Neural cell (in vitro differentiated cells): Measurements from ENCODE around the gene CCNH. TPM values are rescaled to one million over a fixed set of nuclear protein-coding genes. Genes with fewer than 3 reads are reported as not detected.

Experiments used
- H2AFZ ChIP-seq: fragments of 200-600, 300-800 bp; sonication (generic), shearing (Covaris generic); 2 replicates; pipeline ENCODE4 v1.6.0; 2014; ENCODE audit warnings: low read depth, mild to moderate bottlenecking, antibody characterized with exemption, low read length, moderate library complexity
- H3F3A ChIP-seq: fragments of 200-600 bp; shearing (Covaris generic); 2 replicates; pipeline ENCODE4 v1.6.1; 2016; ENCODE audit warnings: mild to moderate bottlenecking, moderate library complexity, mixed read lengths, antibody characterized with exemption, low read length; ENCODE audit not compliant: insufficient read depth, poor library complexity, severe bottlenecking
- H3K27ac ChIP-seq: fragments of 200-600, 300-800 bp; sonication (generic), shearing (Covaris generic); 2 replicates; pipeline ENCODE4 v1.5.1; 2014; ENCODE audit warnings: mild to moderate bottlenecking, low read length, moderate library complexity
- H3K27me3 ChIP-seq: fragments of 300-800, 200-600 bp; sonication (generic), shearing (Covaris generic); 2 replicates; pipeline ENCODE4 v1.6.0; 2014; ENCODE audit warnings: mild to moderate bottlenecking, low read depth, low read length, moderate library complexity; ENCODE audit not compliant: insufficient read depth
- H3K36me3 ChIP-seq: fragments of 300-800, 200-600 bp; sonication (generic), shearing (Covaris generic); 2 replicates; pipeline ENCODE4 v1.5.1; 2014; ENCODE audit warnings: mild to moderate bottlenecking, antibody characterized with exemption, low read length, moderate library complexity; ENCODE audit not compliant: insufficient read depth
- H3K4me2 ChIP-seq: fragments of 300-800, 200-600 bp; sonication (generic), shearing (Covaris generic); 2 replicates; pipeline ENCODE4 v1.6.0; 2014; ENCODE audit warnings: mild to moderate bottlenecking, low read length
- H3K4me3 ChIP-seq: fragments of 300-800, 200-600 bp; sonication (generic), shearing (Covaris generic); 2 replicates; pipeline ENCODE4 v1.5.1; 2014; ENCODE audit warnings: mild to moderate bottlenecking, low read length, moderate library complexity
- H3K79me2 ChIP-seq: fragments of 200-600 bp; shearing (Covaris generic); replicated peaks from 2 replicates; pipeline ENCODE4 v1.6.0; 2014; ENCODE audit warnings: mild to moderate bottlenecking, low read length, moderate library complexity; ENCODE audit not compliant: insufficient read depth
- H3K9ac ChIP-seq: fragments of 300-800, 200-600 bp; sonication (generic), shearing (Covaris generic); 2 replicates; pipeline ENCODE4 v1.6.1; 2016; ENCODE audit warnings: mild to moderate bottlenecking, low read length, mixed read lengths
- H3K9me2 ChIP-seq: fragments of 200-600 bp; shearing (Covaris generic); 2 replicates; pipeline ENCODE4 v1.6.1; 2016; ENCODE audit warnings: mild to moderate bottlenecking, low read length, mixed read lengths; ENCODE audit not compliant: insufficient read depth
- H3K9me3 ChIP-seq: fragments of 200-600, 300-800 bp; sonication (generic), shearing (Covaris generic); 2 replicates; pipeline ENCODE4 v1.6.1; 2016; ENCODE audit warnings: mild to moderate bottlenecking, mixed run types, low read length, moderate library complexity, mixed read lengths
- H4K20me1 ChIP-seq: fragments of 200-600 bp; shearing (Covaris generic); 2 replicates; pipeline ENCODE4 v1.6.1; 2016; ENCODE audit warnings: mild to moderate bottlenecking, mixed run types; ENCODE audit not compliant: insufficient read depth
- EP300 ChIP-seq: fragments of 450-650 bp; conservative IDR thresholded peaks from 2 replicates; pipeline ENCODE4 v1.6.1; 2014; ENCODE audit warnings: antibody characterized with exemption, mild to moderate bottlenecking, moderate library complexity; ENCODE audit not compliant: poor library complexity, severe bottlenecking
- EZH2 ChIP-seq: fragments of 200-600, 300-800 bp; shearing (Covaris generic), sonication (generic); IDR thresholded peaks from 2 replicates; pipeline ENCODE4 v1.6.1; 2014; ENCODE audit warnings: antibody characterized with exemption, low read length, borderline replicate concordance, mild to moderate bottlenecking; ENCODE audit not compliant: insufficient read depth, poor library complexity, severe bottlenecking
- MXI1 ChIP-seq: fragments of 450-650 bp; conservative IDR thresholded peaks from 2 replicates; pipeline ENCODE4 v1.6.1; 2014; ENCODE audit warnings: antibody characterized with exemption, mild to moderate bottlenecking; ENCODE audit not compliant: poor library complexity, severe bottlenecking
- POLR2AphosphoS5 ChIP-seq: IDR thresholded peaks from 2 replicates; pipeline ENCODE4 v1.6.1; 2012
- RAD21 ChIP-seq: fragments of 450-650 bp; conservative IDR thresholded peaks from 2 replicates; pipeline ENCODE4 v1.6.1; 2014; ENCODE audit warnings: antibody characterized with exemption, mild to moderate bottlenecking, moderate library complexity
- SMC3 ChIP-seq: fragments of 450-650 bp; conservative IDR thresholded peaks from 2 replicates; pipeline ENCODE4 v1.6.1; 2014; ENCODE audit warnings: antibody characterized with exemption, mild to moderate bottlenecking, moderate library complexity; ENCODE audit not compliant: poor library complexity
- TAF1 ChIP-seq: IDR thresholded peaks from 2 replicates; pipeline ENCODE4 v1.6.1; 2012; ENCODE audit warnings: low read depth
- polyA plus RNA-seq: library from polyadenylated mRNA; depleted of rRNA; stranded (reverse); fragments of >200 nt; gene quantifications from 2 replicates; pipeline ENCODE4 v1.2.3, GENCODE V29; 2014
- TF ChIP-seq, protein P1 (sequence below): IDR thresholded peaks from 2 replicates; pipeline ENCODE4 v1.6.1; 2012; ENCODE audit warnings: borderline replicate concordance
- TF ChIP-seq, protein P2 (sequence below): fragments of 450-650 bp; IDR thresholded peaks from 2 replicates; pipeline ENCODE4 v1.5.1; 2014; ENCODE audit warnings: antibody characterized with exemption, mild to moderate bottlenecking, moderate library complexity; ENCODE audit not compliant: poor library complexity, severe bottlenecking

Gene CCNH
- polyA plus RNA-seq, 1 donor from 2014 or later: 127 TPM

DNA sequence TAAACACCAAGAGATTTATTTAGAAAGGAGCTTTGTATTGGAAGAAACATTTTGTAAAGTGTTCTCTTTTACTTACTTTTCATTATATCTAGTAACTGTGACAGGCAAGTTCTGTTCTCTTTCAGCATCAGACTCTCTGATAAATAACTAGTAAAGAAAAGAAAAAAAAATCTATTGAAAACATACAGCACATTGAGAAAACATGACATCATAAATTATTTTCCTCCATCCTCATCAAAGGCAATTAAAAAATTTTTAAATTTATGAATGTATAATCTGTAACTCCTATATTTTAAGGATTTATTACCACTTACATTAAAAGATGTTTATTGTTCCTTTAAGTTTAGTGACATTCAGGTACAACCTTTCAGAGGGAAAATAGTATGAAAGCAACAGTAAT is 11.1 kb downstream of the CCNH start:
- no peak overlapping the region for H3K27ac ChIP-seq
- TF ChIP-seq TAF1 (no peak), SMC3 (no peak), EP300 (no peak), RAD21 (no peak), POLR2AphosphoS5 (no peak), EZH2 (no peak), MXI1 (no peak)
- TF ChIP-seq, protein P1, sequence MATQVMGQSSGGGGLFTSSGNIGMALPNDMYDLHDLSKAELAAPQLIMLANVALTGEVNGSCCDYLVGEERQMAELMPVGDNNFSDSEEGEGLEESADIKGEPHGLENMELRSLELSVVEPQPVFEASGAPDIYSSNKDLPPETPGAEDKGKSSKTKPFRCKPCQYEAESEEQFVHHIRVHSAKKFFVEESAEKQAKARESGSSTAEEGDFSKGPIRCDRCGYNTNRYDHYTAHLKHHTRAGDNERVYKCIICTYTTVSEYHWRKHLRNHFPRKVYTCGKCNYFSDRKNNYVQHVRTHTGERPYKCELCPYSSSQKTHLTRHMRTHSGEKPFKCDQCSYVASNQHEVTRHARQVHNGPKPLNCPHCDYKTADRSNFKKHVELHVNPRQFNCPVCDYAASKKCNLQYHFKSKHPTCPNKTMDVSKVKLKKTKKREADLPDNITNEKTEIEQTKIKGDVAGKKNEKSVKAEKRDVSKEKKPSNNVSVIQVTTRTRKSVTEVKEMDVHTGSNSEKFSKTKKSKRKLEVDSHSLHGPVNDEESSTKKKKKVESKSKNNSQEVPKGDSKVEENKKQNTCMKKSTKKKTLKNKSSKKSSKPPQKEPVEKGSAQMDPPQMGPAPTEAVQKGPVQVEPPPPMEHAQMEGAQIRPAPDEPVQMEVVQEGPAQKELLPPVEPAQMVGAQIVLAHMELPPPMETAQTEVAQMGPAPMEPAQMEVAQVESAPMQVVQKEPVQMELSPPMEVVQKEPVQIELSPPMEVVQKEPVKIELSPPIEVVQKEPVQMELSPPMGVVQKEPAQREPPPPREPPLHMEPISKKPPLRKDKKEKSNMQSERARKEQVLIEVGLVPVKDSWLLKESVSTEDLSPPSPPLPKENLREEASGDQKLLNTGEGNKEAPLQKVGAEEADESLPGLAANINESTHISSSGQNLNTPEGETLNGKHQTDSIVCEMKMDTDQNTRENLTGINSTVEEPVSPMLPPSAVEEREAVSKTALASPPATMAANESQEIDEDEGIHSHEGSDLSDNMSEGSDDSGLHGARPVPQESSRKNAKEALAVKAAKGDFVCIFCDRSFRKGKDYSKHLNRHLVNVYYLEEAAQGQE: no peak
- TF ChIP-seq, protein P2, sequence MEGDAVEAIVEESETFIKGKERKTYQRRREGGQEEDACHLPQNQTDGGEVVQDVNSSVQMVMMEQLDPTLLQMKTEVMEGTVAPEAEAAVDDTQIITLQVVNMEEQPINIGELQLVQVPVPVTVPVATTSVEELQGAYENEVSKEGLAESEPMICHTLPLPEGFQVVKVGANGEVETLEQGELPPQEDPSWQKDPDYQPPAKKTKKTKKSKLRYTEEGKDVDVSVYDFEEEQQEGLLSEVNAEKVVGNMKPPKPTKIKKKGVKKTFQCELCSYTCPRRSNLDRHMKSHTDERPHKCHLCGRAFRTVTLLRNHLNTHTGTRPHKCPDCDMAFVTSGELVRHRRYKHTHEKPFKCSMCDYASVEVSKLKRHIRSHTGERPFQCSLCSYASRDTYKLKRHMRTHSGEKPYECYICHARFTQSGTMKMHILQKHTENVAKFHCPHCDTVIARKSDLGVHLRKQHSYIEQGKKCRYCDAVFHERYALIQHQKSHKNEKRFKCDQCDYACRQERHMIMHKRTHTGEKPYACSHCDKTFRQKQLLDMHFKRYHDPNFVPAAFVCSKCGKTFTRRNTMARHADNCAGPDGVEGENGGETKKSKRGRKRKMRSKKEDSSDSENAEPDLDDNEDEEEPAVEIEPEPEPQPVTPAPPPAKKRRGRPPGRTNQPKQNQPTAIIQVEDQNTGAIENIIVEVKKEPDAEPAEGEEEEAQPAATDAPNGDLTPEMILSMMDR: no peak
- peaks cover 4% of the 10 kb centered on the region for H3K9me3 ChIP-seq
- no peaks in the 10 kb centered on the region for H3K9me2 ChIP-seq
- H3K4me3 ChIP-seq: no peak overlapping the region
- peaks cover 10% of the 10 kb centered on the region for H3K79me2 ChIP-seq
- H3K4me2 ChIP-seq: no peak overlapping the region
- H3K36me3 ChIP-seq: peaks cover 19% of the 10 kb centered on the region
- H3F3A ChIP-seq: no peaks in the 10 kb centered on the region
- H3K9ac ChIP-seq: no peak overlapping the region
- H3K27me3 ChIP-seq: no peaks in the 10 kb centered on the region
- H4K20me1 ChIP-seq: no peaks in the 10 kb centered on the region
- H2AFZ ChIP-seq: no peak overlapping the region

DNA sequence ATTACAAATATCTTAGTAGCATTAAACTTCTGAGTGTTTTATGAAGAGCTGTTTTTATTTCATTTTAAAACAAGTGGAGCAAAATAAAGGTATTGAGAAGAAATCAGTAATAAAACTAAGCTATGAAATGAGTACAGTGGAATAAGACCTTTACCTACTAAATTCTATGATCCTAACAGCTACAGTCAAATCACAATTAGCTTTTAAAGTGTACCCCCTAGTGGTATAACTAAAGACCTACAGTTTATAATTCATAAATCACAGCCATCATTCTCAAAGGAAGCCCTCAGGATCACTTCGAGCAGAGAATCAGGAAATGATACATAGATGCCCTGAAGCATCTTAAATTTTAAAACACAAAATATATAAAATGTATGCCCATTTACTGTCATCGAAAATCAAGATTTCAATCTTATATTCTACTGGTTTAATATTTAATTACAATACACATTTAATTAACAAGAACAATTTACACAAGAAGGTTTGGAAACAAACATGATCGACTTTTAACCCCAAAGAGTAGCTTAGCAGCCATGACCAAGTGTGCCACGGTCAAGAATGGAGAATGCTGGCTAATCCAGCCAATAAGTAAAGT is 12.3 kb downstream of the CCNH start:
- Histone ChIP-seq H3F3A (no peaks in the 10 kb centered on the region), H3K9me2 (no peaks in the 10 kb centered on the region), H2AFZ (no peak overlapping the region), H3K4me2 (no peak overlapping the region), H3K27me3 (no peaks in the 10 kb centered on the region), H4K20me1 (no peaks in the 10 kb centered on the region), H3K9me3 (peaks cover 4% of the 10 kb centered on the region), H3K36me3 (peaks cover 19% of the 10 kb centered on the region), H3K9ac (no peak overlapping the region), H3K4me3 (no peak overlapping the region), H3K79me2 (peaks cover 3% of the 10 kb centered on the region), H3K27ac (no peak overlapping the region)
- peak; percentile 67 for TF ChIP-seq RAD21
- TF ChIP-seq, protein P1: no peak
- no peak for TF ChIP-seq POLR2AphosphoS5
- peak; percentile 62 for TF ChIP-seq SMC3
- TF ChIP-seq, protein P2: peak; percentile 70
